ENCODE results near the gene SMAD3.
"Not testable (repeated sequence)": the region's sequence is repeated elsewhere in the genome, so short reads cannot be mapped to it uniquely, and the experiment has no call there.

The SMAD3 gene

DNA sequence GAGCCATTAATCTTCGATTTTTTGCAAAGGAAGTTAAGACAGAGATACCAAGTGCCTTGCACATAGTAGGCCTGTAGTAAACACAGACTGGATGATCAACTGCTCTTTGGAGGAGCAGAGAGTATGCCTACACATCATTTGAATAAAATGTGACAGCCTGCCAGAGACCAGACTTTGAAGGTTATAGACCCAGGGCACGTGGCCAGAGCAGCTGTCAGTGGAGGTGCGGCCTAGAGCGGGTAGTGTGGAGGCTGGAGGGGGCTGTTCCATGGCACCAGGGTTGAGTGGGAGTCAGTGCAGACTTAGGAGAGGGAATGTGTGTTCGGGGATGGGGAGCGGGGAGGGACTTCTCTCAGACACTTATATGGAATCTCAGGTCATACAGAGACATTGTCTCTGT, 80.8 kb downstream of the SMAD3 start:
- DNase-seq: no peak

DNA sequence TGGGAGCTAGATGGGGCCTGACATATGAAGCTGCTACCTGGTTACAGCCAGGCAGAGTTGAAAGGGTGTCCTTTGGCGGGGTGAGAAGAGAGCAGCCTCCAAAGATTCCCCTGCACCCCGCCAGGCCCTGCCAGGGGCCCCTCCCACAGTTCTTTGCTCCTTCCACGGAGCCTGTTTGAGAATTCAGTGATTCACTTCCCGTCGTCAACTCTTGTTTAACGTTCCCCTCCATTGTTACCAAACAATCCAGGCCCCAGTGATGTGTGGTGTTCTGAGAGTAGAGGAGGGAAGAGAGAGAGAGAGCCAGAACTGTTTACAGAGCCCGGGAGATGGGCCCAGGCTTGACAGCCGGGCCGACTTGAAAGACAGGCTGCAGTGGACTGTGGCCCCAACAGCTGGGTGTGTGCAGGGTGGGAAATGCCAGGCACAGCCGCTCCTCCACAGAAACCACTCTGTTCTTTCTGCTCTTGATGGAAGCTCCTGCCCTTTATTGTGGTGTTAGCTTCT, 81.5 kb downstream of the SMAD3 start:
- DNase-seq: peak; percentile 44 to 56

DNA sequence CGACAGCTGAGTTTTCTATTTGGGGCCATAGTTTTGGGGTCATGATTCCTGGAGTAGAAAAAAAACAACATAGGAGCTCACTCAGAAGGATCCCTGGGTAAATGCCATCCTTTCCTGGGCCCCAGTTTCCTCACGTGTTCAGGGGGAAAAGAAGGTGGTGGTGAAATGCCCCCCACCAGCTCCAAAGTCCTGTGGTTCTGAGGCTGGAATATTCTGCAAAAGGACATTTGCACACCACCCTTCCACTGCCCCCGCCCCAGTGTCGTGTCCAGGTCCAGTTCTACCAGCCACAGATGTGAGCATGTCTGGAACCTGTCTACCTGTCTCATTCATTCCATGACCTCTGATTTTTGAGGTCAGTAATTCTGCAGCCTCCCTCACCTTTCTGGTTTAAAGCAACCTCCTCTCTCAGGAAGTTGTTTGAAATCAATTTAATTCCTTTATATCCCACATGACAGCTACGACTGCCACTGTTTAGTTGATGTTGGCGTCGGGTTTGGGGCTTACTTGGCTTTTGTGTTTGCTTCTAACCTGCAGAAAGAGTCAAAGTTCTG, 82.1 kb downstream of the SMAD3 start:
- no peak for DNase-seq

DNA sequence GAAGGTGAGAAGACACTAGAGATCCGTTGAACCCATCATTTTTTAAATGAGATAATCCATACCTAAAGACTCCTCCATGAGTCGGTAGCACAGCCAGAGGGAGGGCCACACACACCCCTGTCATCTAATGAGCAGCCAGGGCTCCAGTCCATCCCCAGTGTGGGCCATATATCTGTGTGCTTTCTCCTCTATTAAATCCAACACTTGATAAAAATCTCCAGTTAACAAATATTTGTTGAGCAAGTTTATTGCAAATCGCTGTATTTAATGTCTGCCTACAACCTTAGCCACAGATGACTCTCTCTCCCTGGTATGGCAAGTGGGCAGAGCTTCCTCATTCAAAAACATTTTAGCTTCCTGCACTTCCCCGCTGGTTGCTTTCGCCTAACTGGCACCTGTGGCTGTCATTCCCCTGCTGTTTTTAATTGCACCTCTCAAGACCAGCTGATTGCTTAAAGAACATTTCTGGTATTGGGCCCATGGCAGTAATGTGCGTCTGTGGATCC, 82.8 kb downstream of the SMAD3 start:
- no peak for DNase-seq

DNA sequence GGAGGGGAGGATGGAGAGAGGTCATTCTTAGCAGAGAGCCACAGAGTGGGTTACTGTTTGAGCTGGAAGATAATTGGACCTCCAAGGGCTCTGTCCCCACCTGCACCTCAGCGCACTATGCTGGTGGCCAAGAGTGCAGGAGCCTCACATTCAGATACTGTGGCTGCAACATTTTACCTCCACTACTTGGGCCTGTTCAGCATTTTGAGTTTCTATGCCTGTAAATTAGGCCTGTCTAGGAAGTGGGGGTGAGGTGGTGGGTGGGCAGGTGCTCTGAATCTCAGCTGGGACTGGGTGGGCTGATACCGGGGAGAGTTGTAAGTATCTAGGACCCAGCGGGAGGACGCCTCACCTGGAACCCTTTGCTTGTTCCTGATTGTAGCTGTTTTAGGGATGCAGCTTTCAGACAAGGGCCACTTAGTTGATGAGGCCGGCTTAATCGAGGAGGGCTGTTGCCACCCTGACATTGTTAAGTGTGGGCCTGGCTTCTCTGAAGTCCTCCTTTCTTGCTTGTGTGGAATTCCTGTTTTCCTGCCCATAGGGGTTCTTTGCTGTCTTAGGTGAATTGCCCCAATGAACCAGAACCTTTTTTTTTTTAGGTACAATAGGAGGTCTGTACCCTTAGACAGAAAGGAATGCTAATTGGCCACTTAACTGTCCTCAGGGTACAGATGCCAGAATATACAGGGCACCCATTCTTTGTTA, 83.8 kb downstream of the SMAD3 start:
- no peak for DNase-seq

DNA sequence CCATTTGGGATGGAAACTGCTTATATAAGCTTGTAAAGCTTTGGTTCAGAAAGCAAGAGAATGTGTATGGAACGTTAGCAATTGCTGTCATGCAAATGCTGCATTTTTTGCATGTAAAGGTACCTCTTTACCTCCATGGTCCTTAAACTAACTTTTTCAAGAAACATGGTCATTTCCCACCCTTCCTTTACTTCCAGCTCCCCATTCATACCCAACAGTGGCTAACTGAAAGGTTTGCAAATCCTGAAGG, 84.3 kb downstream of the SMAD3 start:
- DNase-seq: no peak

DNA sequence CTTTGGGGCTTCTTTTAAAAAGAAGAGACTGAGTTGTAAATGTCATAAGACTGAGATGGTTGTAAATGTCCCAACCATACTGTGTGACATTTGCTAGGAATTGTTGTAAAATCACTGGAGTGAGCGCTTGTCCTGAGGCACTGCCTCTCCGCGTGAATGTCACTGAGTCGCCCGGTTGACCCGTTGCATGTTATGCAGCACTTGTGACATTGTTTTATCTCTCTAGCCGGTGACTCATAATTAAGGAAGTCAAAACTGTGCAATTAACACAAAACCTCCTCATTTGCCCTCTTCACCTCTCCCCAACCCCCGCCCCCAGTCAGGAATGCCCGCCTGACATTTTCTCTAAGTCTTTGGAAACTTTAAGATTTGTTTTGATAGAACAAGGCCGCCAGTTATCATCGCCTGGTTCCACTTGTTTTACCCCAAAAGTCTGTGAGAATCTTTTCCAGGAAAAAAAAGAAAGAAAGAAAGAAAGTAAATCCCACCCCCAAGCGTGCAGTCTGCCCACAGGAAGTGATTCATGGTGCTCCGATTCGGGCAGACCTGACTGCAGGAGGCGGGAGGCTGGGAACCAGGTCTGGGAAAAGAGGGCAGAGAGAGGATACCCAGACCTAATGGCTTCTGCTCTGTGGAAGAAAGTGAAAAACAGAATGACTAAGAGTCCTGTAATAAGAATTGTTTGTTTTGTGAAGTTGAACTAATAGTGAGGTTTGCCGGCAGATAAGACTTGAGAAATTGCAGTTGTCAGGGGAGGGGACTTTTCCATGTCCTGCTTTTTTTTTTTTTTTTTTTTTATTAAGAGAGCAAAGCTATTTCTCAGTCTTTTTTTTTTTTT, 84.8 kb downstream of the SMAD3 start:
- DNase-seq: peak; percentile 66 to 74

DNA sequence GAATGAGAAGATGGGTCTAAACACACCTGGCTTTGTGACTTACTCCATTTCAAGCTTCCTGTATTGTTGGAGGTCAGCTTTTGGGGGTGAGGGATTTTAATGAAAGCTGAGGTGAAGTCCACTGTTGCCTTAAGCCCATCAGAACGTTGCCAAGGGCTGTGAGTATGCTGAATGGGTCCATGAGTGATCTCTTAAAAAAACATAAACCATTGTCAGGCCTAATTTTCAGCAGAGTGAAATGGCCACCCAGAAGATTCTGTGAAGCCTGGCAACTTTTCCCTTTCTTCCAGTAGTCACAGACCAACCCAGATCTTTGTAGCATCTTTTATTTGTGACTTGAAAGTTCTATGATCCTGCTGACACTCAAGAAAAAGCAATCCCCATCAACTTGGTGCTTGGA, 87.0 kb downstream of the SMAD3 start:
- DNase-seq: no peak

DNA sequence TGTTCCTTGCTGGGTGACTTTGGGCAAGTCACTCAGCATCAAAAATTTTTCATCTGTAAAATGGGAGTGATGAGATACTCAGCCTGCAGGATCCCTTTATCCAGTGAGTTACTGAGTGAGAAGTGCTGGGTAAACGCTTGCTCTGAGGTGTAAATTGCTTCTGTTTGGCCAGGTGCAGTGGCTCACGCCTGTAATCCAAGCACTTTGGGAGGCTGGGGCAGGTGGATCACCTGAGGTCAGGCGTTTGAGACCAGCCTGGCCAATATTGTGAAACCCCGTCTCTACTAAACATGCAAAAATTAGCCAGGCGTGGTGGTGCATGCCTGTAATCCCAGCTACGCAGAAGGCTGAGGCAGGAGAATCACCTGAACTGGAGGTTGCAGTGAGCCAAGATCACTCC, 87.6 kb downstream of the SMAD3 start:
- DNase-seq: not testable (repeated sequence)

DNA sequence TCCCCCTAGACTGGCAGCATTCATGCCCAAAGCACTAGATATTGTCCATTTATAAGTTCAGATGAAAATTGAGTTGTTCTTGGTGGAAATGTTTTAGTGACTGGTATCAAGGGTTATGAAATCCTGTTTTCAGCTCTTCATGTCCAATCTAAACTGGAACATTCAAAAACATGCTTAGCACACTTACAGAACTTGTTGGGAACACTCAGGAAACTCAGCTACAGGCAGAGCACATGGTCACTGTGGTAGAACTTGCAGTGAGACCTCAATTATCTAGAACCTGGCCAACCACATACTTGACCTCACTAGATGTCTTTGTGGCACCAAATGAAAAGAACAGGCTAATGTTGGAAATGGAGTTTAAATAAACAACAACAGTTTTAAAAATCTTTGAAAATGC, 88.8 kb downstream of the SMAD3 start:
- DNase-seq: no peak

DNA sequence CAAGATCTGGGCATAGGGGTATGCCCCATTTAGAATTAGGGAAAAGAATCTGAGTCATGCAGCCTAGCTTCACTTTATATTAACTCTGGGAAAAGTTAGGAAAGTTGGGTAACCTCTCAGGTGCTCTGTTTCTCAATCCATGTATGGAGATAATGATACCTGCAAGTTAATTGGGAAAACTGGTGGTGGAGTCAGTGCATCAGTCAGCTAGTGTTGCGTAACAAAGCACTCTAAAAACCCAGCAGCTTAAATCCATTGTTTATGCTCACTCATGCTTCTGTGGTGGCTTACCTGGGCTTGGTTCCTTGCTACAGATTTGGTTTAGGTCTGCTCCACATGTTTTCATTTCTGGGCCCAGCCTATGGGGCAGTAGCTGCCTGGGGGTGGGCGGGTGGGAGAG, 91.0 kb downstream of the SMAD3 start:
- no peak for DNase-seq

DNA sequence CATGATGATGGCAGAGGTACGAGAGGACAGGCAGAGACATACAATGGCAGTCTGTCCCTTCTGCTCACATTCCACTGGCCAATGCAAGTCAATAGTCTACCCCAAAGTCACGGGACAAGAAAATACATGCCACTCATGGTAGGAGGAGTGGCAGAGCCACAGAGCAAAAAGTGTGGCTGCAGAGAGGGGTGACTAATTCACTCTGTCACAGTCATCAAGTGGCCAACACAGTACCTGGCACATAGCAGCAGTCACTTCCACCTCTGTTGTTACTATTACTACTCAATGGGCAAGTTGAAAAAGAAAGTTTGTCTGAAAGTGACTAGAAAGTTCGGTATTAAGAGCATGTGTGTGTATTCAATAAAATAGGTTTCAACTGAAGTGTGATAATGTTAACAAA, 91.4 kb downstream of the SMAD3 start:
- no peak for DNase-seq

DNA sequence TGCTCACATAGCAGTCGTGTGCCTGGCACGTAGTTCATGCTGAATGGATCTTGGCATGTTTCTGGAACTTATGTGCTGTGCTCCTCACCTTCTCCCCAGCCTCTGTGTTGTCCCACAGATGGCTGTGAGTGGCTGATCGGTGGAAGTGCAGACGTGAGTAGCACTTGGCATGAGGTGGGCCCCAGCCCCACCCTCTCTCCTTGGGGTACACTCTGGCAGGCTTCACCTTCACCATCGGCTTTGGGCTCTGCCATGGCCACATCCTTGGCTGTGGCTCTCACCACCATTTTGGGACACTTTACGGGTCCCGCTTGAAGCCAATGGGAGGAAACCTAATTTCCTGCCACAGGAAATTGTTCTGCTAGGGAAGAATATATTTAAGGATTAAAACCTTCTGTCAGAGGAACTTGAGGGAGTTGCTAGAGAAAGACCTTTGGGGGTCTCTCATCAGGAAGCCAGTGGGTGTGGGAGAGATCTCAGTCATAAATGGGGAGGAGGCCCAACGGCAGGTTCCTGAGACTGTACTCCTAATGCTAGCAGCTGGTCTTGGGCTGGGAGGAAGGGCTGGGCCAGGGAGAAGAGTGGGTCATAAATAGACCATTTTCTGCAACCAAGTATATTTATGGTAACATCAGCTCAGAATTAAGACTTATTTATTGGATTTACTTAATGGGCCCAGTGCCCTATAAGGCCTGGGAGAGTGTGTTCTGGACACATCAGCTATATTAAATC, 92.3 kb downstream of the SMAD3 start:
- DNase-seq: no peak

DNA sequence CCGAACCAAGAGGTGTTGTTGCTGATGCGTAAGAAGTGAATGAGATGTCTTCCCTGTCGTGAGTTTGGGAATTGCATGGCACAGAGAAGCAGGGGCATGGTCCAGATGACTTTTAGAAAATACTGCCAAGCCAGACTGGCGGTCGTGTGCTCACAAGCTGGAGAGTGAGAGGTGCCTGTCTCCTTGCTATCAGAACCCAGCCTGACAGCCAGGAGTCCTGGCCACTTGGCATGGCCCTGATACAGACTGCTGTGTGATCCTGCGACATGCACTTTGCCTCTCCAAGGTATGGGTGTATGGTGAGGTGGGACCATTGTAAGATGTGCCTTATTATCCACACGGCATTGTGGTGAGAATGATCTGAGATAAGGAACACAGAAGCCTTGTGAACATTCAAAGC, 93.0 kb downstream of the SMAD3 start:
- DNase-seq: no peak

DNA sequence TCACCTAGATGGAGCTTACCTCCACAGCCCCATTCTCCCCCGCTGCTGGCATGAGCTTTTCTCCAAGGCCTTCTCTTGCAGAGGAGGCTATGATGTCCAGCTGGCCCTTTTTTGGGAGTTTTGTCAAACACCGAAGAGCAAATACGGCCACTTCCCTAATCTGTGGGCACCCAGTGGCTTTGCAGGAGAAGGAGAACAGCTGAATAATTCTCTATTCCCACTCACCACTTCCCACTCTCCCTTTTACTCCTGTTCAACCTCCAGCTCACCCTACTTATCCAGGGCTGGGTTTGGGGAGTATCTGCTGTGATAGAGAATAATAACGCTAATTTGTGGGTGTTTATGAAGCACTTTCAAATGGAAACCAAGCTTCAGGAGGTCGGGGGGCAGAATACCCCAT, 96.0 kb downstream of the SMAD3 start:
- no peak for DNase-seq

DNA sequence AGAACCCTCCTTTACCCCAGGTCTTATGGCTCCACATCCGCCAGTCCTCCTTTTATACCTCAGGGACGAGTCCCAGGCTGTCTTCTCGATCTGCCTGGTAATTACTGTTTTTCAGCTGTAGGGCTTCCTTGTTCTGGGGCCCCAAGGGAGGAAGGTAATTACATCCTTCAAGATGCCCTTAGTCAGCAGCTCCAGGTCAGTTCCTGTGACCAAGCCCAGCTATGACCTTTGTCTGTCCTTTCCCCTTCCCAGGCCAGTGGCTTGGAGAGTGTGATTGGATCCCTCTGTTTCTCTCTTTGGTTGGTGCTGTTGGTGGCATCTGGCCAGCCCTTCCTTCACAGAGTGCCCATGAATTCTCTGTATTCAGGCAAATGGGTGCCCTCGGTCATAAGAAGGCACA, 96.5 kb downstream of the SMAD3 start:
- DNase-seq: no peak

DNA sequence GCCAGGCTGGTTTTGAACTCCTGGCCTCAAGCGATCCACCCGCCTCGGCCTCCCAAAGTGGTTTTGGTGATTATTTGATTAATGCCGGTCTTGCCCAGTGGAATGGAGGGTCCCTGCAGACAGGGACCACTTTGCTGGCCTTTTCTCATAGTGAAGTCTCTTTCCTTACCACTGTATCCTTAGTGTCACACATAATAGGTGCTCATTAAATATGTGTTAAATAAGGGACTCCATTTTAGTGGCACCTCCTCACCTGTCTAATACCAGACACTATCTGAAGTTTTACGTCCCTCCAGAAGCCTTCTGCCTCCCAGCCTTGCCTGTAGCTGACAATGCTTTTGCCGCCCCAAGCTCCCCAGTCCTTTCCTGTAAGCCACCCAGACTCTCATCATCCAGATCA, 97.8 kb downstream of the SMAD3 start:
- DNase-seq: no peak

DNA sequence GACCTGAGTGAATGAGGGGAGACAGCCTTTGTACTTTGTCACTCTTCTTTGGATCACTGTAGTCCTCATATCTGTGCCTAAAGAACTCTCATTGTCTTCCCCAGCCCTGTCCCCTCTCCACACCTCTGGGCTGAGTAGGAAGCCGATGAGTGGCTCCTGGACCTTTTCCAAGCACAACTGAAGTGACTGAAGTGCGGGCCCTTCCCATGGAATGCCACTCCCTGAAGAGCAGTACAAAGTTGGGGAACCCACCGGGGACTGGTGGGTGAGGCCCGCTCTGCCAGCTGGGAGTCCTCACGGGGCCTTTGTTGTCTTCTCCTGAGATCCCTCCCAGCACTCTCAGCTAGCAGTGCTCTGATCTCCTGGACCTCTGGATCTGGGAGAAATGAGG, 99.0 kb downstream of the SMAD3 start:
- no peak for DNase-seq

DNA sequence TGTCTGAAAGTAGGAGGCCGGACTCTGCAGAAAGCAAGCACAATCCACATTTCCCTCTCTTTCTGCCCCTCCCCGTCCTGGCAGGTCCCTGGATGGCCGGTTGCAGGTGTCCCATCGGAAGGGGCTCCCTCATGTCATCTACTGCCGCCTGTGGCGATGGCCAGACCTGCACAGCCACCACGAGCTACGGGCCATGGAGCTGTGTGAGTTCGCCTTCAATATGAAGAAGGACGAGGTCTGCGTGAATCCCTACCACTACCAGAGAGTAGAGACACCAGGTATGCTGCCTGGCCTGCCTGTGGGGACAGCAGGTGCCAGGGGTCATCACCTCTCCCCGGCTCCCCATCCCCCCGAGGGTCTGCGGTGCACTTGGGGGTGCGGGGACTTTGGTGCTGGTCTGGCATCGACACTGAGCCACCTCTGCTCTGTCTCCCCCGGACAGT, 99.4 kb downstream of the SMAD3 start:
- no peak for DNase-seq

DNA sequence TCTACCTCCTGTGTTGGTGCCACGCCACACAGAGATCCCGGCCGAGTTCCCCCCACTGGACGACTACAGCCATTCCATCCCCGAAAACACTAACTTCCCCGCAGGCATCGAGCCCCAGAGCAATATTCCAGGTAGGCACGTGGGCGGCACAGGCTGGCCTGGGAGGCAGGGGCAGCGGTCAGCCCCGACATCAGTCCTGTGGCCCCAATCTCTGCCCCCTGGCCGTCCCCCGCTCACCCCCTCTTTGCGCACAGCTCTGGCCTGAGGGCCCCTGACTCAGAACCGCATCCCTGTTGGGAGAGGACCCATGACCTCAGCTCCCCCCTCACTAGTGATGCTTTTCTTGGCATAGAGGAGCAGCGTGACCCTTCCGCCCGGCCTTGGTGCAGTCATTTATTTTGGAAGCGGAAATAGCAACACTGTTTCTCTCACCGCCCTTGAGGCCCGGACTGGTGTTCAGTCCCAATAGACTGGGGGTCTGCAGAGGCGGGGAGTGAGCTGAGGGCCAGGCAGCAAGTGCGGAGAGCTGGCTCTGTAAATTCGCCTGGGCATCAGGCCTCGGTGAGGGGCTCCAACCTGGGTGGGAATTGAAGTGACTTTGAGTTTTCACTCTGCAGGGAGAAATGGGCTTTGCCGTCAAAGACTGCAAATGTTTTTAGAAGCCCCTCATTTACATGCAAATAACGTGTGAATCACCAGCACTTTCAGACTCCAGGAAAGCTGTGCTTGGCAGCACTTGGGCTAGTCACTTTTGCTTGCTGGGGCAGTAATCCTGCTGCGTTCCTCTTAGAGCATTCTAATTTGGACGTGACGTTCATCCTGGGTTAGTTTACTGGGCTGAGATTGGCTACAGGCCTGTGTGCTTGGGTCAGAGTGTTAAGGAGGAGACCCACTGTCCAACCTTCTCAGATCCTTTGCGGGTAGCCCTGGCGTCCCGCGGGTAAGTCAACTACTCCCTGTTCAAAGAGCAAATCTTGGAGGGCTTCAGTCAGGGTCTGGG, 100.2 kb downstream of the SMAD3 start:
- no peak for DNase-seq

DNA sequence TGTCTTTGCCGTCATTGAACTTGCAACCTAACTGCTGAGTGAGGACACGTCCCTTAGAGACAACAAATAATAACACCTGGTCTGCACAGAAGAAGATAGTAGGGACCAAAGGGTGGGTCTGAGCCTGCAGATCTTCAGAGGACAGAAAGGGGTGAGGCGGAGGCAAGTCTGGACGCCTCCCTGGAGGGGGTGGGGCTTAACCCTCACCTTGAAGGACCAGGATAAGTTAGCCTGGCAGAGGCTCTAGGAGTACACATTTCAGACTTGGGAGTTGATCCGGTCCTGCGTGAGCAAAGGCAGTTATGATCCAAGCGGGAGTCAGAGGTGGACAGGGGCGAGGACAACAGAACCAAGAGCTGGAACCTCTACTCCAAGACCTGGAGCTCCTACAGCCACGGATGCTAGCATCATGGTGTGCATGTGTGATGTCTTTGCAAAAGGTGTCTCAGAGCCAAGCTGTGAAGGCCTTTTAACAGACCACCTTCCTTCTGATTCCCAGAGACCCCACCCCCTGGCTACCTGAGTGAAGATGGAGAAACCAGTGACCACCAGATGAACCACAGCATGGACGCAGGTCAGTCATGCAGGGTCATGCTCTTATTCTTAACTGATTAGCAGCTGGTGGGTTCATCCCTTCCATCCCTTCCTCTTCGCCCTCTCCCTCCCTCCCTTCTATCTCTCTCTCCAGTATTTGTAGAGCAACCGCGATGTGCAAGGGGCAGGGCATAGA, 101.0 kb downstream of the SMAD3 start:
- no peak for DNase-seq

All from activated CD4-positive, alpha-beta T cell treated with anti-CD3 and anti-CD28 coated beads, Interleukin-2, amount 50 U/mL, for 48 hours (primary cell).